Measurements from ENCODE around the gene PARP1. TPM values are rescaled to one million over a fixed set of nuclear protein-coding genes. Genes with fewer than 3 reads are reported as not detected.

Gene PARP1
- total RNA-seq, 6 experiments from 2014 or later: 62.5 to 95.6 (median 91.9) TPM

DNA sequence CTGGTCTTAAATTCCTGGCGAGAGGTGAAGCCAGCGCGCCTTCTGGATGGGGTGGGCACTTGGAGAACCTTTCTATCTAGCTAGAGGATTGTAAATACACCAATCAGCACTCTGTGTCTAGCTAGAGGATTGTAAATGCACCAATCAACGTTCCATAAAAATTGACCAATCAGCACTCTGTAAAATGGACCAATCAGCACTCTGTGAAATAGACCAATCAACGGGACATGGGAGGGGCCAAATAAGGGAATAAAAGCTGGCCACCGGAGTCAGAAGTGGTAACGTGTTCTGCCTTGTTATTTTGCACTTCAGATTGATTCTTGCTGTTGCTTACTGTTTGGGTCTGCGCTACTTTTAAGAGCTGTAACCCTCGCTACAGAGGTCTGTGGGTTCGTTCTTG lies 87.0 kb downstream of the PARP1 start:
- Mint-ChIP-seq H3K27ac (no peak overlapping the region), H3K9me3 (no peaks in the 10 kb centered on the region), H3K36me3 (ENCODE audit: low read depth) (peaks cover 6% of the 10 kb centered on the region; the same call in 1 of the 2 replicates), H3K4me1 (ENCODE audit: low read depth) (no peaks in the 10 kb centered on the region), H3K4me3 (no peak overlapping the region), H3K27me3 (ENCODE audit: insufficient read depth) (peaks cover 18% of the 10 kb centered on the region)
- no peak for DNase-seq
- TF ChIP-seq CTCF (IDR thresholded peaks at IDR 0.05): no peak

DNA sequence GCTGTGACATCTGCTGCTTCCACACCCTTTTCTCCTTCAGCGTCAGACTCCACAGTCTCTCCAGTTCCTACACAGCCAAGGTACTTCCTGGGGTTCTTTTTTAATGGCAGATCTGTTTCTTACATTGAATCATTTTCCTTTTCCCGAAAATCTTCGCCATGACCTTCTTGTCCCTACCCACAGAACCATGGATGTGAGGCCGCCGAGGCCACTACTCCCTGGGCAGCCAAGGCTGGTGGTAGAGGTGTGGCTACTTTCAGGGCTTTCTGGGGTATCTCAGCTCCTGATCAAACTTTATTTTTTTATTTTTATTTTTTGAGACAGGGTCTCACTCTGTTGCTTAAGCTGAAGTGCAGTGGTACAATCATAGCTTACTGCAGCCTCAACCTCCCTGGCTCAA lies 89.4 kb downstream of the PARP1 start:
- H3K9me3 Mint-ChIP-seq: no peaks in the 10 kb centered on the region
- no peak for DNase-seq
- H3K27me3 Mint-ChIP-seq (ENCODE audit: insufficient read depth): peaks cover 15% of the 10 kb centered on the region
- TF ChIP-seq CTCF (IDR thresholded peaks at IDR 0.05): no peak
- H3K4me3 Mint-ChIP-seq: no peak overlapping the region
- H3K27ac Mint-ChIP-seq: no peak overlapping the region
- peaks cover 6% of the 10 kb centered on the region; the same call in 1 of the 2 replicates for H3K36me3 Mint-ChIP-seq (ENCODE audit: low read depth)
- H3K4me1 Mint-ChIP-seq (ENCODE audit: low read depth): no peaks in the 10 kb centered on the region

DNA sequence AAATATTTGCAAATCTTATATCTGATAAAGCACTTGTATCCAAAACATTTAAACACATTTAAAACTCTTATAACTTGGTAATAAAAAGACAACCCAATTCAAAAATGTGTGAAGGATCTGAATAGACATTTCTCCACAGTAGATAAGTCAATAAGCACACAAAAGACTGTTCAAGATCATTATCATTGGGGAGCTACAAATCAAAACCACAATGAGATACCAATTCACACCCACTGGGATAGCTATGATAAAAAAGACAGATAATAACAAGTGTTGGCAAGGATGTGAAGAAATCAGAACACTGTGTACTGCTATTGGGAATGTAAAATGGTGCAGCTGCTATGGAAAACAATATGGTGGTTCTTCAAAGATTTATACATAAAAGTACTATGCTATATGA lies 93.8 kb downstream of the PARP1 start:
- Mint-ChIP-seq H3K4me1 (ENCODE audit: low read depth) (peaks cover 11% of the 10 kb centered on the region), H3K36me3 (ENCODE audit: low read depth) (peaks cover 6% of the 10 kb centered on the region; the same call in 1 of the 2 replicates), H3K4me3 (no peak overlapping the region), H3K27ac (no peak overlapping the region), H3K27me3 (ENCODE audit: insufficient read depth) (peaks cover 18% of the 10 kb centered on the region), H3K9me3 (no peaks in the 10 kb centered on the region)
- DNase-seq: no peak
- TF ChIP-seq CTCF (IDR thresholded peaks at IDR 0.05): no peak

- TF ChIP-seq CTCF (IDR thresholded peaks at IDR 0.05): no peak
- DNase-seq: no peak
- Mint-ChIP-seq H3K4me3 (no peak overlapping the region), H3K4me1 (ENCODE audit: low read depth) (peaks cover 17% of the 10 kb centered on the region), H3K36me3 (ENCODE audit: low read depth) (no peaks in the 10 kb centered on the region), H3K27ac (no peak overlapping the region), H3K27me3 (ENCODE audit: insufficient read depth) (peaks cover 10% of the 10 kb centered on the region), H3K9me3 (no peaks in the 10 kb centered on the region)
These were observed 95.8 kb downstream of the PARP1 start for GRCh38 chr1:226312065-226312464.

DNA sequence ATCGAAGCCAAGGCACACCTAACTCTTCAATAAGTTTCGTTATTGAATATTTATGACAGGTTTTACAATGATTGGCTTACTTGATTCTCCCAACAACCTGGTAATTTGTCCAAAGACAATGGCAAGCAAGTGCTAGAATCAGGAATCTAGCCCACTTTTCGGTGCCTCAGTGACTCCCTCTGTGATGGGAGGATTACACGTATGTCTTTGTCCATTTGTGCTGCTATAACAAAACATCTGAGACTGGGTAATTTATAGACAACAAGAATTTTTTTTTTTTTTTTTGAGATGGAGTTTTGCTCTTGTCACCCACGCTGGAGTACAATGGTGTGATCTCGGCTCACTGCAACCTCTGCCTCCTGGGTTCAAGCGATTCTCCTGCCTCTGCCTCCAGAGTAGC lies 96.5 kb downstream of the PARP1 start:
- no peak overlapping the region for H3K27ac Mint-ChIP-seq
- no peaks in the 10 kb centered on the region for H3K9me3 Mint-ChIP-seq
- no peak overlapping the region for H3K4me3 Mint-ChIP-seq
- no peak for DNase-seq
- peaks cover 17% of the 10 kb centered on the region for H3K4me1 Mint-ChIP-seq (ENCODE audit: low read depth)
- peaks cover 9% of the 10 kb centered on the region for H3K27me3 Mint-ChIP-seq (ENCODE audit: insufficient read depth)
- TF ChIP-seq CTCF (IDR thresholded peaks at IDR 0.05): no peak
- H3K36me3 Mint-ChIP-seq (ENCODE audit: low read depth): no peaks in the 10 kb centered on the region

Other genes with a start within 250 kb of the PARP1 start
- 10 to 100 TPM; 63.9 to 72.8 (median 70.5) TPM for gene ACBD3, start 221.4 kb downstream of the PARP1 start, total RNA-seq (2021; fragmentation: NEBNext Ultra II Directional; extraction: Animal tissue kit (Norgen Biotek cat#: 25700))
- gene MIXL1, start 184.4 kb downstream of the PARP1 start, total RNA-seq (2021; fragmentation: NEBNext Ultra II Directional; extraction: Animal tissue kit (Norgen Biotek cat#: 25700)): under 1 TPM in 1 of 6 experiments, not detected in 5; 0.14 TPM
- gene LIN9, start 98.9 kb downstream of the PARP1 start, total RNA-seq (2021; fragmentation: NEBNext Ultra II Directional; extraction: Animal tissue kit (Norgen Biotek cat#: 25700)): 1 to 10 TPM; 3.6 to 5.2 (median 4.5) TPM
- gene STUM, start 140.7 kb upstream of the PARP1 start, total RNA-seq (2021; fragmentation: NEBNext Ultra II Directional; extraction: Animal tissue kit (Norgen Biotek cat#: 25700)): not detected